NCI-H748 treated with DMSO at 0.1 percent for 48 hours (cell line): ENCODE results near the gene NRG3.
"Not testable (repeated sequence)": the region's sequence is repeated elsewhere in the genome, so short reads cannot be mapped to it uniquely, and the experiment has no call there.

Experiments
- DNase-seq: peaks from one replicate; lab custom pipeline; 2025; lab: John Stamatoyannopoulos, UW

Gene NRG3

DNA sequence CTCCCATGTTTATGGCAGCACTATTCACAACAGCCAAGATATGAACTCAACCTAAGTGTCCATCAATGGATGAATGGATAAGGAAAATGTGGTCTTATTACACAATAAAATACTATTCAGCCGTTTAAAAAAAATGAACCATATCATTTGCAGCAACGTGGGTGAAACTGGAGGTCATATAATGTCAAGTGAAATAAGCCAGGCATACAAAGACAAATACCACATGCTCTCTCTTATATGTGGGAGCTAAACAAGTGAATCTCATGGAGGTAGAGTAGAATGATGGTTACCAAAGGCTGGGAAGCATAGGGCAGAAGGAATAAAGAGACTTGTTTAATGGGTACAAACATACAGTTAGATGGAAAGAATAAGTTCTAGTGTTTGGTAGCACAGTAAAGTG, 699.1 kb downstream of the NRG3 start:
- no peak for DNase-seq

DNA sequence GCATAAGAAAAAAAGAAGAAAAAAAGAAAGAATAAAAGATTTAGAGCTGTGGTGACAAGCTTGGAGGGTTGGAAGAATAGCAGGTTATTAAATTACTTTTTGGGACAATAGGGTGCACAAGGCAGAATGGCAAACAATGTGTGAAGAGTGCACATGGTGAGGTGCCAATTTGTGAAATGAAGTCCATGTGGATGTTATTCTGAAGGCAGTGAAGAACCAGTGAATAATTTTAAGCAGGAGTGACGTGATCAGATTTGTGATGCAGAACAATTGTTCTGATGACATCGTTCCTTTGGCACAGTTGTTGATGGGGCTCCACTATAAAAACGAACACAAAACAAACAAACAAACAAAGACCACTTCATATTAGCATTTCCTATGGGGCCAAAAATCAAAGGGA, 700.3 kb downstream of the NRG3 start:
- DNase-seq, result no peak

DNA sequence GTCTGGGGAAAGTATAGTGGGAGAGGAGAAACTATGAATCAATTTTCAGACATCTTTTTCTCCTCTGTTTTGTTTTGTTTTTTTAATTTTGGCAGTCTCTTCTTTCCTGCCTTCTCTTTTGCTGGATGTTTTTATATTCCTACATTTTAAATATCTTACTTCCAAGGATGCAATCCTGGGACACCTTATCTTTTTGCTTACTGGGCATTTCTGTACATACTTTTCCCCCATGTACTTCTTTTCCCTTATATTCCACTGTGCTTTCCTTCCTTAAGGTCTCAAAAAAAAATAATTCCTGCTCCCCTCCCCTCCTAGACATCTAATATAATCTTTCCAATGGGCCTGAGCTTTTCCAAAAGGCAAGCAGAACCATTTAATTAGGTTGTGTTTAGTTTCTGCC, 701.1 kb downstream of the NRG3 start:
- DNase-seq, result no peak

DNA sequence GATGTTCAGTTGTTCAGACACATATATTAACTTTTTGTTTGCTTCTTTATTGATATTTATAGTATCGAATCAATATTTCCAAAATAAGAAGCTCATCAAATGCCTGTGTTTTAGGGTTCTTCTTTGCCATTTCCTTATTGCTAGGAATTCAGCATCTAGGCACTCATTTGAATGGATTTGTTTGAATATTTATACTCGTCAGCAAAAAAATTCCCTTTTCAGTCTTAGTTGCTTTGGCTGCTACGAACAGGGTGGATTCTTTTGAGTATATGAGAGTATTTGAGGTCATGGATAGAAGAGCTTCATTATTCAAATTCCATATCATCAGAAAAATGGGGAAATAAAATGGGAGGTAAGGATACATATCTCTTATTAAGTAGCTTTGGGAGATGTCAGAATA, 706.9 kb downstream of the NRG3 start:
- no peak for DNase-seq

DNA sequence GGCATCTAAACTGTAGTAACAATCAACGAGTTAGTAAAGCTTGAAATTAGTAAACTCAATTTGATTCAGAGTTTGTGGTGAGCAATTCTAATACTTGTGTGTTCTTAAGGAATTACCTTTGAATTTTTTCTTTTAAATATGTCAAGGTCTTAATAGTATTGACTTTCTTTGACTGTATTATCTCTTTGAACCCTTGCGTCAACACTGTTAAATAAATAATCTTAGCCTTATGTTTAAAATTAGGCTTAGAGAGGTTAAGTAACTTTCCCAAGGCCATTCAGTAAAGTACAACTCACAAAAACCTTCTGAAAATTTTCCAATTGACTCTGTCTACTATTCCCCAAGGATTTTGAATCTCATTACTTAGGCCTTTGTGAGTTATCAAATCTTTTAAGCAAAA, 716.4 kb downstream of the NRG3 start:
- no peak for DNase-seq

DNA sequence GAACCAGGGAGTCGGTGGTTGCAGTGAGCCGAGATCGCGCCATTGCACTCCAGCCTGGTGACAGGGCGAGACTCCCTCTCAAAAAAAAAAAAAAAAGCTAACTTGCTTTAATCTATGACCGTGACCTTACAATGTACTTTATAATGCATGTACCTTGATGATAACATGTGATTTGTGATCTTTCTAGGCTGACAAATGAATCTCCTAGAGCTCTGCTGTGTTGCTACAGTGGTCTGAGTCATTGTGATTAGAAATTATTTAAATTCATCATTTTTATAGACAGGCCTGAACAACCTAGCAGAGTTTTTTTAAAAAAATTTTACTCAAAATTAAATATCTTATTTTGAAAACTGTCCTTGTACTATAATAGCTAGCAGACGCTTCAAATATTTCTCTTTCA, 722.8 kb downstream of the NRG3 start:
- no peak for DNase-seq

DNA sequence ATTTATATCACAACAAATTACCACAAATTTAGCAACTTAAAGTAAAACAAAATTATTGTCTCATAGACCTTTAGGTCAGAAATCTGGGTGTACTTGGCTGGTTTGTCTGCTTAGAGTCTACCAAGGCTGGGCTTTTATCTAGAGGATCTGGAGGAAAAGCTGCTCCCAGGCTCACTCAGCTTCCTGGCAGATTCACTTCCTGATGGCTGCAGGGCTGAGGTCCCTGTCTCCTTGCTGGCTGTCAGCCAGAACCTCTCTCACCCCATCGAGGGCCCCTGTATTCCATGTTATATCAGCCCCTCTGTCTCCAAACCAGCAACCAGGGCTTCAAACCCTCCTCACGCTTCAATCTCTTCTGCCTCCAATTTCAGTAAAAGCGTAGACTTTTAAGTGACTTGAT, 734.9 kb downstream of the NRG3 start:
- no peak for DNase-seq

DNA sequence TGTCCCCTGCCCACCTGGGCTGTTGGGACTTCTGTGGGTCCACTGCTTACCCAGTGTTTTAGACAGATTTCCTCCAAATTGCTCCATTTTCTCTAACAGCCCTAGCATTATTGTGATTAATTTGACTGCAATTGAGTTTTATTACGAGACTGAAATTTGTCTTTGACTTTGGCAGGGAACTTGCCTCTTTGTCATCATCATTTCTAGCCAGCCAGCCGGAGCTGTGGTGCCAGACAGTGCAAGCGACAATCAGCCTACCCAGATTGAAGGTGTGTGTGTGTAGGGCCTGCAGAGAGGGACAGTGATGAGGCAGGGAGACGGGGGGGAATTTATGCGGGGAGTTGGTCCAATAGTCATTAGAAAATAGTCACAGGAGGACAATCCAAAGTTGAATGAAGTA, 743.0 kb downstream of the NRG3 start:
- DNase-seq, result no peak

DNA sequence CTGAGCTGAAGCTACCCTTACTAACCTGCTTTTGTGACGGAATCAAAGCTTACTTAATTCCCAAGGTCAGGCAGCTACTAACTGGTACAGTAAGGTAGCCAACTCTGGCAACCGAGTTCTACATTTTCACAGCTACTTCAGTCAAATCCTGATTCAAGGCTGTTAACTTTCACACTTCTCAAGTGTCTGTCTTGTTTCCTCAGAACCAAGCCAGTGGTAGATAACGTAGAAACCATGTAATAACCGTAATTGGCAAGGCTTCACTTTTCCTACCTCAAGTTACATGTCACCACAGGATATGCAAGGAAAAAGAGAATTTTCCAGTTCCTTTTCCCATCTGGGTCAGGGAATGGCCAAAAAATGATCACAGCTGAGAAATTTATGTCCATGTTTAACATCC, 746.7 kb downstream of the NRG3 start:
- no peak for DNase-seq

DNA sequence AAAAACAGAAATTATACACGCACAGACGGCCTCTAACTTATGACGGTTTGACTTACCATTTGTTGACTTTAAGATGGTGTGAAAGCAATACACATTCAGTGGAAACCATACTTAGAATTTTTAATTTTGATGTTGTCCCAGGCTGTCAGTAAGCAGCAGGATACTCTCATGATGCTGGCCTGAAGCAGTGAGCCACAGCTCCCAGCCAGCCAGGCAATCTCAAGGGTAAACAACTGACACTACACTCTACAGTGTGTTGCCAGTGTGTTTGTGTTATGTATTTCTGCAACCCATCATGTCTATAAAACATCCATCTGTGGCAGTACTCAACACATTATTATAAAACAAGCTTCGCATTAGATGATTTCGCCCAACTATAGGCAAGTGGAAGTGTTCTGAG, 747.5 kb downstream of the NRG3 start:
- no peak for DNase-seq

DNA sequence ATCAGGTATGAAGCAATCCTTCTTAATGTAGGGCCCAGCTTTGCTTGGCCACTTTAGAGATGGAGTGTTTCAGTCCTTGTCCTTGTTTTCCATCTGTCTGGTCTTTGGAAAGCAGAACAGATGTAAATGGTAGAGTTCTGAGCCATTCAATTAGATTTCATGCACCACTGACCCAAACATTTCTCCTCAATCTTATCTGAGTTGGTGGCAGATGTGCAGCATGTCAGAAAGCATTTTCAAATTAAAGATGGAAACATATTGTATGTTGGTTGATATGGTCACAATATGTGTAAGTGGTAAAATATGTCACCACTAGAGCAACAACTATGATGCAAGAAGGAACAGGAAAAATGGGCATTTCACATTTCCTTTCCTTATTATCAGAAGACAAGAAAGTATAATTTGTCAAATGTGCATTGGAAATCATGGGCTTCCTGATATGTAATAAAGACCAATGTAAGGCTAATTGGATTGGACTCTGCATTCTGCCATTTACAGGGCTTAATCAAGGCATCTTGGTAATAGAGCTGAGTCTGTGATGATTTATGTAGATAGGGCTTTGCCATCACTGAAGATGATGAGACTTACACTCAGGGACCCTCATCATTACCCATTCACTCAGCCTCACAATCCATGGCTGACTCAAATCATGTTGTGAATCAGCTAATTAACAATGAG, 750.7 kb downstream of the NRG3 start:
- no peak for DNase-seq

DNA sequence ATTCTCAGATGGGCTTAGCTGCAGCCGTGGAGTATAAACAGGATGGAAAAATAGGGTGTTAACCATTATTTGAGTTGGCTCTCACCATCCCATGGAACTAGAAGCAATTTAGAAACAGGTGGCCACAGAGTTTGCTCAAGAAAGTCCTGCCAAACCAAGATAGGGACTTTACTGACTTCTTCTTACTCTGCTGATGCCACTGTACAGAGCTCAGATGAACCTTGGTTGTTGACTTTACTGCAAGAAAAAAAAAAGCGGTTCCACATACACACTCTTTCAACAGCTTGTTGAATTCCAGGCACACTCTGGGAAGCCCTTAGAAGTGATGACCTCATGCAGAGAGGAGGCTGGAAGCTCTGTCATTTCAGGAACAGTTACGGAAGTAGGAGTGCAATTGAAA, 753.4 kb downstream of the NRG3 start:
- no peak for DNase-seq

DNA sequence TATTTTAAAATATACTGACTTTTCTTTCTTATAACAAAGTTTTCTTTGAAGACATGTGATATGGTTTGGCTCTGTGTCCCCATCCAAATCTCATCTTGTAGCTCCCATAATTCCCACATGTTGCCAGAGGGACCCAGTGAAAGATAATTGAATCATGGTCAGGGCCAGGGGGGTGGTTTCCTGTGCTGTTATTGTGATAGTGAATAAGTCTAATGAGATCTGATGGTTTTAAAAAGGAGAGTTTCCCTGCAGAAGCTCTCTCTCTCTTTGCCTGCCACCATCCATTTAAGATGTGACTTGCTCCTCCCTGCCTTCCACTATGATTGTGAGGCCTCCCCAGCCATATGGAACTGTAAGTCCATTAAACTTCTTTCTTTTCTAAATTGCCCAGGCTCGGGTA, 768.1 kb downstream of the NRG3 start:
- no peak for DNase-seq

DNA sequence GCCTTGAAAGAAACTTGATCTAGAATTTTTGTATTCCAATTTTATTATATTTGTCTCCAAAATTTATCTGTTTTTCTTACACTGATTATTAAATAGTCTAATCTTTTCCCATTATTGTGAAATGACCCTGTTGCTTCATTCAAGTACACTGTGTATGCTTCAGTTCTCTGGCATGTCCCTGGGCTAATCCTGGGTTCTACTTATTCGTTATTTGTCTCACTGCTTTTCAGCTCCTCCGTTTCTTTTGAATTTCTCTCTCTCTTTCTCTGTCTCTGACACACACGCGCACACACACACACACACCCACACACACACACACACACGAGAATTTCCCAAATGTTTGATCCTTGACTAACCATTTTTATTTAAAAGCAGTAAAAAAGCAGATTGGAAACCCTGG, 768.6 kb downstream of the NRG3 start:
- no peak for DNase-seq

DNA sequence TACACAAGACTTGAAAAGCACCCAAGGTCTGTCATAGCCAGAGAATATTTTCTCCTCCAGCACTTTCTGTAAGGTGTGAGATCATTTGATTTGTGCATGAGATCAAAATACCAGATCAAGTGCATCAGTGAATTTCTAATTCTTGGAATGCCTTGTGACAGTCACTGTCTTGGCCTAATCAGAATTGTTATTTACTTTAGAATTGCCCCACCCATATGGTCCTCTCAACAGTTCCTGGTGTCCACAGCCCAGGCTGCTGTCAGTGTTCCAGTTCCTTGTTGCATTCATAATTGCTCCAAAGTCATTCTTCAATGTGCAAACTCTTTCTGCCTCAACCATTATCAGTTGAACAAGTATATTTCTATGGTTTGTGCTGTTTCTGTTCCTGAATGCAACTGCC, 770.2 kb downstream of the NRG3 start:
- DNase-seq, result no peak

DNA sequence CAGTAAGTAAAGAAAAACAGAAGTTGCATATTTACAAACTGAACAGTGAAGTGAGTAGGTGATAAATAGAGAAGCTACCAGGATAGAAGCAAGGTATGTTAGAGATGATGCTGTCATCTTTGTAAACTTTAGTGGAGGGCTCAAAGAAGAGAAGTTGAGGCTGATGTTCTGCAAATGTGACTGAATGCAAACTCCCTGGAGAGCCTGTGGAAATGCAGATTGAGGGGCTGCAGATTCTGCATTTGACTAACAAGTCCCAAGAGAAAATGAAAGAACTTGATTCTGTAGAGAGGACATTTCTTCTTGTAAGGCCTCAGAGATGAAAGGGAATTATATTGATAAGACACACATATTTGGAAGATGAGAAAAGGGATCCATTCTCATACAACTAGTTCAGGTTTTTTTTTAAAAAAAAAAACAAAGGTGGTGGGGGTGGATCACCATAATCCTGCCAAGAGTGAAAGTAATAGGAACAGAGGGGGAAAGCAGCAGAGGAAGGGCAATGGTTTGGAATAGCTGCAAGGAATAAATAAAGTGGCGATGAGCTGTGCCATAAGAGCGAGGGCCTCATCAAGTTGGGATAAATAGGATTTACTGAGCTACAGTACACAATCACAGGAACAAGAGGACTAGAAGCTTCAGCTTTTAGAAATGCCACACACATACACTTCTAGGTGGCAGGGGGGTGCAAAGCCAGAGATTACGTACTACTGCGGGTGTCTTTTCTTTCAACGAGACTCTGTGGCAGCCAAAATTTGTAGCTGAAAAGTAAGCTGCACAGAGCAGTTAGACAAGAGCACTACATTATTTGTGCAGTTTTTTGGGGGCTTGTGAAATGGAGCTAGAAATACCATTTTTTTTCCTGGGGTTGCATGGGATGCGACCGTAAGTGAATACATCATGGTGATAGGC, 778.5 kb downstream of the NRG3 start:
- no peak for DNase-seq

DNA sequence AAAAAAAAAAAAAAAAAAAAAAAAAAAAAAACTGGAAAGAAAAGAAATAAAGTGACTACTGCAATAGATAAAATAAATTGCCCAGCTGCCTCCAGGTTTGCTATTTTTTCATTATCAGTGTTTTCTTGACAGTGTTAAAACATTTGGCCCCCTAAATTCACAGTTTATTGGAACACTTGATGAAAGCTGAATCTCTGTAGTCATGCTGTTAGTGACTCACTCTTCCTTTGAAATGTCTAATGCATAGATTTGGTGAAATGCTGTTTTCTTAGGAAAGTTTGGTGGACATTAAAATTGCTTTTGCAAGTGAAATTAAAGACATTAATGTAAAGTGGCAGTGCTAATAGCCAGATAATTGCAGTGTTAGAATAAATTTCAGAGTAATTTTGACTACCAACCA, 785.2 kb downstream of the NRG3 start:
- no peak for DNase-seq

DNA sequence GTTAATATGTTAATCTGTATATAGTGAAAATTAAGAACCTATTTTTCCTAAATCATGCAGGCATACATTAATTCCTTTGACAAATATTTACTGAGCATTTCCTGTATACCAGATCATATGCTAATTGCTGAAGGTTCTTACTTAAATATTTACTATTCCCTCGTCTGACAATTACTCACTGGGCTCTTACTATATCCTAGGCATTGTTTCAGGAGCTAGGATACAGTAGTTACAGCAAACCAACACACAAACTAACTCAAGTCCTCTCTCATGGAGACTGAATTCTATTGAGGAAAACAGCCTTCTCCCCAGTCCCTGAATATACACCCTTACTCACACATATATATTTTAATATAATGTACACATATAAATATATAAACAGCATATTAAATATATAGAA, 786.0 kb downstream of the NRG3 start:
- DNase-seq, result peak; percentile 56

DNA sequence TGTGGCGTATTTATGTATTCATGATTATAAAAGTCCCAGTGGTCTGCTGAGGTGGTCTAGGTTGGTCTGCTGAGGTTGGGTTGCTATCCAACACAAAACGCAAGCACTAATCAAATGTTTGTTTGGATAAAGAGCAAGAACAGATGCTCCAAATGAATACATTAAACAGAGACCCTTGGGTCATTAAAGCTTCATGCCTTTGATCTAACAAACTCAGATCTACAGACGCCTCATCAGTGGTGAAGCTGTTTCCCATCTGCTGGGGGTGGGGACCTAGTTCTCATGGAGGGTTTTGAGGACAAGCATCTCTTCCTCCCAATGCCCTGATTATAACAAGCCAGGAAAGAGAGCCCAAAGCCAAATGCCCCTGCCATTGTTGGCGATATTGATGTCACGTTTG, 786.7 kb downstream of the NRG3 start:
- peak; percentile 4 for DNase-seq

DNA sequence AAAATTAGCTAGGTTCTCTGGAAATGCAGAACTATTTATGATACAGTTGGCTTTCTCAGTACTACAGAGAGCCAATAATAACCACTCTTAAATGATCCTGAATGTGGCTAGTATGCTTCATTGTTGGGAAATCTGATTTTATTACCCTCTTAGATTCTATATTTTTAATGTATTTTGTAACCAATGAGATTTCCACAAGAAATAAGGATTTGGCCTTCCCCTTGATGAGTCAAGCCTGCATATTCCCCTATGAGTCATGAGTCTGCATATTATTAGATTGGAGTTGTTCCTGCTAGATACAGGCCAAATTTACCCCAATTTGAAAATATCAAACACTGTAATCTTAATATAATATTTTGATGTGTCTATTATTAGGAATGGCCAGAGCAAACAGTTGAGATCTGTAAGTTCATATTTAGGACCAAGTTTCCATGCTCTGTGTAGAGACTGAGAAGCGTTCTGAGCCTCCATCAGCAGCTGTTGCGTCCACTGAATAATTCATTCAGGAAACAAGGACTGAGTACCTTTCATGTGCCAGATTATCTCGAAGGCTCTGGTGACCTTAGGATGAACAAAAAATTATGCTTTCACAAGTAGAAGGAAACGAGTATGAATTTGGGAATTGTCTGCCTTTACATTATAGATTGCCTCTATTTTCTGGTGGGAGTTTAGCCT, 793.4 kb downstream of the NRG3 start:
- DNase-seq, result no peak

DNA sequence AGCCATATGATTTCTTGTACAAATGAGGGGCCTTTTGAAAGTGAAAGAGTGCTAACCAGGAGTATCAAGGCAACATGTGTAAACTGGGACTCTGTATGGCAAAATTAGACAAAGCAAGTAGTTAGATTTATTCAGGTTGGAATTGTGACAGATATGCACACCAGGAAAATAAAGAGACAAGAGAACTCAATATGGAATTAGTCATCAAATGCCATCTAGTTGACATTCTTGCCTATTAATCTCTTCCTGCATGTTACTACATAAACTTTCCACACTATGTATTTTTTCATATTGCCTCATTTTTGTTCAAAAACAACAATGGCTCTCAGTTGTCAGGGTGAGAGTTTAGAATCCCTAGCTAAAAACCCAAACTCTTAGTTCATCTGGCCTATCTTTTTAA, 799.0 kb downstream of the NRG3 start:
- no peak for DNase-seq

DNA sequence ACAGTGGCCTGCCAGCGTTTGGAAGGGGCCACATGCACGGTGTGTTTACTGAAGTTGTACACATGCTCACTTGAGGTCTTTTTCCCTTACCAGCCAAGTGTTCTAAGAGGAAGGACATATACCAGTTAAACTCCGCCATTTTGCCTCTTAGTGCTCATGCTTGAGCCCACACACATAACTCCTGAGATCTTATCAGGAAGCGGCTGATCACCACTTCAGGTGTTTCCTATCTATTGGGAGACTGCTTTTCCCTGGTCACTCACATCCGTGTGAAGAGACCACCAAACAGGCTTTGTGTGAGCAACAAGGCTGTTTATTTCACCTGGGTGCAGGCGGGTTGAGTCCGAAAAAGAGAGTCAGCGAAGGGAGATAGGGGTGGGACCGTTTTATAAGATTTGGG, 802.9 kb downstream of the NRG3 start:
- not testable (repeated sequence) for DNase-seq

DNA sequence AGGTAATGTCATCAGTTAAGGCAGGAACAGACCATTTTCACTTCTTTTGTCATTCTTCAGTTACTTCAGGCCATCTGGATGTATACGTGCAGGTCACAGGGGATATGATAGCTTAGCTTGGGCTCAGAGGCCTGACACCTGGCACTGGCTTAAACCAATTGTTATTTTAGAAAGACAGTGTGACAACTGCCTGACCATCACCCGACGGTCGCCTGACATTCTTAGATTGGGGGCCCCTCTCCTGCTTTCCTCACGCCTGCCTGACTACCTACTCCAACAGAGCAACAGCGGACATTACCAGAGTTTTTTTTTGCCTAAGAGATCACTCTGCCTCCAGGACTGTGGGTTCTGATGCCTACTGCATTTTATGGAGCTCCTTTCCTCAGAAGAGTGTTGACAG, 803.5 kb downstream of the NRG3 start:
- not testable (repeated sequence) for DNase-seq
